Germinal center (tissue), 1 donor: ENCODE measurements around the gene NME4.
A peak's percentile ranks its signal among the peaks of the same experiment; 100 is the strongest.
"Not testable (repeated sequence)": the region's sequence is repeated elsewhere in the genome, so short reads cannot be mapped to it uniquely, and the experiment has no call there.

Source experiments
- DNase-seq: peaks from one replicate; pipeline ENCODE4 v3.0.0; 2012; ENCODE audit warnings: mixed read lengths, low spot score

NME4 gene

GRCh38 chr16:397135-397661 lies at the start of gene NME4:
Gene NME4, plus strand, starts transcription at chr16:397199. Its CDS starts 24 bp downstream, at chr16:397223.
- no peak for DNase-seq

GRCh38 chr16:347203-347602 lies 49.8 kb upstream of the NME4 start:
- no peak for DNase-seq

GRCh38 chr16:348495-348894 lies 48.5 kb upstream of the NME4 start:
- DNase-seq: not testable (repeated sequence)

GRCh38 chr16:349211-349610 lies 47.8 kb upstream of the NME4 start:
- no peak for DNase-seq

- DNase-seq: no peak
Observed at GRCh38 chr16:350203-350602, 46.8 kb upstream of the NME4 start.

- DNase-seq: peak; percentile 28
Observed at GRCh38 chr16:351804-352520, 45.0 kb upstream of the NME4 start.

- peak; percentile 96 for DNase-seq
Observed at GRCh38 chr16:352547-353403, 44.2 kb upstream of the NME4 start, which contains the start of gene AXIN1. Gene AXIN1, minus strand, starts transcription at chr16:352723. Its CDS starts 5,698 bp downstream, at chr16:347025.

- DNase-seq: no peak
Observed at GRCh38 chr16:353404-354290, 43.4 kb upstream of the NME4 start.

- DNase-seq: no peak
Observed at GRCh38 chr16:354291-354881, 42.6 kb upstream of the NME4 start.

GRCh38 chr16:354971-355461 lies 42.0 kb upstream of the NME4 start:
- DNase-seq: no peak

GRCh38 chr16:356741-357140 lies 40.3 kb upstream of the NME4 start:
- DNase-seq: no peak

GRCh38 chr16:359067-359763 lies 37.8 kb upstream of the NME4 start:
- no peak for DNase-seq

GRCh38 chr16:359871-360697 lies 36.9 kb upstream of the NME4 start:
- DNase-seq: no peak

- no peak for DNase-seq
Observed at GRCh38 chr16:360698-361336, 36.2 kb upstream of the NME4 start.

GRCh38 chr16:361341-361871 lies 35.6 kb upstream of the NME4 start:
- no peak for DNase-seq

GRCh38 chr16:361872-362701 lies 34.9 kb upstream of the NME4 start:
- DNase-seq: peak; percentile 67

- not testable (repeated sequence) for DNase-seq
Observed at GRCh38 chr16:362702-362999, 34.3 kb upstream of the NME4 start.

GRCh38 chr16:363110-363765 lies 33.8 kb upstream of the NME4 start:
- DNase-seq: no peak
